HEK293 (cell line): ENCODE measurements around the gene CNR1.

ENCODE experiments used
- KLF1 ChIP-seq: fragments of 450-650 bp; formaldehyde crosslinking; IDR thresholded peaks from 2 replicates; pipeline ENCODE4 v1.5.1; 2016; ENCODE audit warnings: missing biosample characterization, missing genetic modification characterization
- KLF16 ChIP-seq: fragments of 450-650 bp; formaldehyde crosslinking; IDR thresholded peaks from 2 replicates; pipeline ENCODE4 v1.5.1; 2017; ENCODE audit warnings: missing biosample characterization, missing genetic modification characterization
- KLF8 ChIP-seq: fragments of 450-650 bp; formaldehyde crosslinking; IDR thresholded peaks from 2 replicates; pipeline ENCODE4 v1.5.1; 2016; ENCODE audit warnings: missing biosample characterization, missing genetic modification characterization
- PRDM10 ChIP-seq: fragments of 450-650 bp; formaldehyde crosslinking; IDR thresholded peaks from 2 replicates; pipeline ENCODE4 v1.5.1; 2016; ENCODE audit warnings: missing biosample characterization, missing genetic modification characterization
- TRIM28 ChIP-seq: IDR thresholded peaks from 2 replicates; pipeline ENCODE4 v1.6.1; 2011; ENCODE audit warnings: low read length, control low read depth, borderline replicate concordance
- ZNF211 ChIP-seq: fragments of 450-650 bp; formaldehyde crosslinking; IDR thresholded peaks from 2 replicates; pipeline ENCODE4 v1.5.1; 2016; ENCODE audit warnings: low read depth, missing biosample characterization, missing genetic modification characterization
- ZNF501 ChIP-seq: fragments of 450-650 bp; formaldehyde crosslinking; IDR thresholded peaks from 2 replicates; pipeline ENCODE4 v1.5.1; 2016; ENCODE audit warnings: missing biosample characterization, missing genetic modification characterization
- ZNF510 ChIP-seq: fragments of 450-650 bp; formaldehyde crosslinking; IDR thresholded peaks from 2 replicates; pipeline ENCODE4 v1.5.1; 2018; ENCODE audit warnings: mild to moderate bottlenecking, missing genetic modification characterization, missing biosample characterization; ENCODE audit not compliant: insufficient replicate concordance
- TF ChIP-seq, protein P1 (sequence below): fragments of 450-650 bp; formaldehyde crosslinking; IDR thresholded peaks from 2 replicates; pipeline ENCODE4 v1.5.1; 2016; ENCODE audit warnings: missing biosample characterization, missing genetic modification characterization

GRCh38 chr6:88209301-88209700 lies 43.2 kb upstream of the CNR1 start:
- TF ChIP-seq ZNF510 (tag by site-specific recombination) (no peak), ZNF501 (no peak), TRIM28 (no peak), KLF8 (no peak), KLF16 (no peak), ZNF211 (tag by site-specific recombination) (no peak), PRDM10 (tag by site-specific recombination) (no peak), KLF1 (tag by site-specific recombination) (no peak)
- TF ChIP-seq, protein P1, sequence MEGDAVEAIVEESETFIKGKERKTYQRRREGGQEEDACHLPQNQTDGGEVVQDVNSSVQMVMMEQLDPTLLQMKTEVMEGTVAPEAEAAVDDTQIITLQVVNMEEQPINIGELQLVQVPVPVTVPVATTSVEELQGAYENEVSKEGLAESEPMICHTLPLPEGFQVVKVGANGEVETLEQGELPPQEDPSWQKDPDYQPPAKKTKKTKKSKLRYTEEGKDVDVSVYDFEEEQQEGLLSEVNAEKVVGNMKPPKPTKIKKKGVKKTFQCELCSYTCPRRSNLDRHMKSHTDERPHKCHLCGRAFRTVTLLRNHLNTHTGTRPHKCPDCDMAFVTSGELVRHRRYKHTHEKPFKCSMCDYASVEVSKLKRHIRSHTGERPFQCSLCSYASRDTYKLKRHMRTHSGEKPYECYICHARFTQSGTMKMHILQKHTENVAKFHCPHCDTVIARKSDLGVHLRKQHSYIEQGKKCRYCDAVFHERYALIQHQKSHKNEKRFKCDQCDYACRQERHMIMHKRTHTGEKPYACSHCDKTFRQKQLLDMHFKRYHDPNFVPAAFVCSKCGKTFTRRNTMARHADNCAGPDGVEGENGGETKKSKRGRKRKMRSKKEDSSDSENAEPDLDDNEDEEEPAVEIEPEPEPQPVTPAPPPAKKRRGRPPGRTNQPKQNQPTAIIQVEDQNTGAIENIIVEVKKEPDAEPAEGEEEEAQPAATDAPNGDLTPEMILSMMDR (tag by site-specific recombination) = no peak
